Stromal cell of bone marrow (primary cell): Measurements from ENCODE around the gene PRR35.
A peak's percentile ranks its signal among the peaks of the same experiment; 100 is the strongest.

Experiments
- DNase-seq: peaks from one replicate; pipeline ENCODE4 v3.0.0-alpha.2; 2012; ENCODE audit warnings: low read depth

Gene PRR35

DNA sequence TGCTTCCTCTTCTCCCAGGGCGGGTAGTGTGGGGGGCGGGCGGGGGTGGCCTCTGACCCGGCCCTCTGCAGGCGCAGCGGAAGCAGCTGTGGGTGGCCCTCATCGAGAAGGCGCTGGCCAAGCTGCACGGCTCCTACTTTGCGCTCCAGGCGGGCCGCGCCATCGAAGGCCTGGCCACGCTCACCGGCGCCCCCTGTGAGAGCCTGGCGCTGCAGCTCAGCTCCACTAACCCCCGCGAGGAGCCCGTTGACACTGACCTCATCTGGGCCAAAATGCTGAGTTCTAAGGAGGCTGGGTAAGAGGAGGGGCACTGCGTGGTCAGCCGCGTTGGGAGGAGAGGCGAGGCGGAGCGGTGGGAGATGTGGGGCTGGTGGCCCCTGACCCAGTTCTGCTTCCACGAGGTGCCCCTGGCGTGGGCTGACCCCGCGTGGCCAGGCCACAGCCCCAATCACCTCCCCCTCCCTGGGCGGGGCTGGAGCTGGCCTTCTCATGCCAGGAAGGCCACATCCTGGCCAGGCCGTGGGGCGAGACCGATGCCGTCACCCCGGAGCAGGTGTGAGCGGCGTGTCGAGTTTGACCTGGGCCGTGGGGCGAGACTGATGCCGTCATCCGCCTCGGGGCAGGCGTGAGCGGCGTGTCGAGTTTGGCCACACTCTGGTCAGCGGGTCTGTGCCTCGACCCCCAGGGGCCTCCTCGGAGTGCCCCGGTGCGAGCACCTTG is 10.5 kb upstream of the PRR35 start:
- DNase-seq: no peak

DNA sequence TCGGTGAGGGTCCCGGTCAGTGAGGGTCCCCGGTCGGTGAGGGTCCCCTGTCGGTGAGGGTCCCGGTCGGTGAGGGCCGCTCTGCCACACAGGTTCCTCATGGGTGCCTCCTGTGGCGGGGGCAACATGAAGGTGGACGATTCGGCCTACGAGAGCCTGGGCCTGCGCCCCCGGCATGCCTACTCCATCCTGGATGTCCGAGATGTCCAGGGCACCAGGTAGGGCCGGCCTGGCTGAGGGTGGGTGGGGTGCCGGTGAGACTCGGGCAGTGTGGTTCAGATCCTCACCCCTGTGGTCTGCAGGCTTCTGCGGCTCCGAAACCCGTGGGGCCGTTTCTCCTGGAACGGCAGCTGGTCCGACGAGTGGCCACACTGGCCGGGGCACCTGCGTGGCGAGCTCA is 9.0 kb upstream of the PRR35 start:
- no peak for DNase-seq

DNA sequence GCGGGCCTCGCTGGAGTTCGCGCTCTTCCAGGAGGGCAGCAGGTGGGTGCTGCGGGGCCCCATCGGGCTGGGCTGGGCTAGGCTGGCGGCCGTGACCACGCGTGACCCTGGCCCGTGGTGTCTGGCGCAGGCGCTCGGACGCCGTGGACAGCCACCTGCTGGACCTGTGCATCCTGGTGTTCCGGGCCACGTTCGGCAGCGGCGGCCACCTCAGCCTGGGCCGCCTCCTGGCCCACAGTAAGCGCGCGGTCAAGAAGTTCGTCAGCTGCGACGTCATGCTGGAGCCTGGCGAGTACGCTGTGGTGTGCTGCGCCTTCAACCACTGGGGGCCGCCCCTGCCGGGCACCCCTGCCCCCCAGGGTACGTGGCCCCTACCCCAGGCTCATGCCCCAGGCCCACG is 8.0 kb upstream of the PRR35 start:
- DNase-seq: no peak

DNA sequence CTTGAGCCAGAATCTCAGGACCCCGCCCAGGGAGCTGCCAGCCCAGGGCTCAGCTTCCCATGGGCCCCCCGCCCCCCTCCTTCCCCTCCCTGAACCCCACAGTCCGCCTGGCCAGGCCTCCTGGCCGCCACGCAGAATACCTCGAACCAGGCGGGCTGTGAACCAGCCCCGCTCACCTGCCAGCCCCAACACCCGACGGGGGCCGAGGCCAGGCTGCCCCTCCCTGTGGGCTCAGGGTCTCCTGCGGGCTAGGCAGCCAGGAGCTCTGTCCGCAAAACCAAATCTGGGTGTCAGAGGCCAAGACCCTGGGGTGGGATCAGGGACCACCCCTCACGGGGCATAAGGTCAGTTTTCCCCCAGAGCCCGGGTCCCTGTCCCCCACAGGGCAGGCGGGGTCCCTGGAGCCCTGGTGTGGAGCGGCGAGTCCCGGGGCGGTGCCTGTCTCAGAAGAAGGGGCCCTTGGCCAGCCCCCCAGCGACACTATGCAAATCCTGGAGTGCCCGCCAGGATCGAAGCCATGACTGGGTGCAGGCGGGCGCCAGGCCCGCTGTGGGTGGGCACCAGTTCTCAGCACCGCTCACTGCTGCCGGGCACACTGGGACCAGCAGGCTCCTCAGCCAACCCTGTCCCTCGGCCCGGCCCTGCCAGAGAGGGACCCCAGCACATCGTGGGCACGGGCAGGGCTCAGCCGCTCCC is 6.4 kb upstream of the PRR35 start:
- DNase-seq: no peak

DNA sequence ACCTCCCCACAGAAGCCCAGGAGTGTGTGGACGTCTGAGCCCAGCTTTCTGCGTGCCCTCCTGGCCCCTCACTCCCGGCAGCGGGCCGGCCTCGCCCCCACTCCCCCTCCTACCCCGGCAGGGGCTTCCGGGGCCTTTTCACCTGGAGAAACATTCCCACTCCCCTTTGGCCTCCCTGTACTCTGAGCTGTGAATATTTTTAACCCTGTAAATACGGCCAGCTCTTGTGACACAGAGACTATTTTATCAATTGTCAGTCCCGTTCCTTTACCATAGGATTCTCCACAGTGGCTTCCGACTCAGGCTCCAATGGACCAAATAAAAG is 5.9 kb upstream of the PRR35 start:
- no peak for DNase-seq

DNA sequence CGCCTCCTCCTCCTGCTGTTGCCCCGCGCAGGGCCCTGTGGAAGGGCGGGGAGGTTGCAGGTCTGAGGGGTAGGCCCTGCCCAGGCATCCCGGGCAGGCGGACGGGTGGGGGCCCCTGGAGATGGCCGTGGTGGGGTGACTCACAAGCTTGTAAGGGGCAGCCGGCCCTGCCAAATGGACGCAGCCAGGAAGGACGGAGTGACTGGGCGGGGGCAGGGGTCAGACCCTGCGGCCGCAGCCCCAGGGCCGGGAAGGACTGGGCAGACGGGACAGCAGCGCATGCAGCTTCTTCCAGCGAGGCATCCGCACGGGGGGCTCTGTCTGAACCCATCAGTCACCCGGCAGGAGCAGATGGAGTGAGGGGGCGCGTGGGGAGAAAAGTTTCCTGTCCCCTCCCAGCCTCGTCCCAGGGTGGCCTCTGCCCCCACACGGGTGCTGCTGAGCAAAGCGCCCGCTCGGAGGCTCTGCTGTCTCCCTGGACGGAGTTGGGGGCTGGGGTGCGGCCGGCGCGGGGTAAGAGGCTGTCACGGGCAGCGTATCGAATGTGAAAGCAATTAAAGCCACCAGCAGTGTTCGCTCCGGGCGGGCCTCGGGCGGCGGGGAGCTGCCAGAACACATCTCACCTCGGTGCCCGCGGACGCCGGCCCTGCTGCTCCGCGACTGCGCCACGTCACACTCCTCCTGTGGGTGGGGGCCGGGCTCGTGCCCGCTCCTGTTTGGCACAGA is 5.4 kb upstream of the PRR35 start:
- DNase-seq: peak; percentile 66

DNA sequence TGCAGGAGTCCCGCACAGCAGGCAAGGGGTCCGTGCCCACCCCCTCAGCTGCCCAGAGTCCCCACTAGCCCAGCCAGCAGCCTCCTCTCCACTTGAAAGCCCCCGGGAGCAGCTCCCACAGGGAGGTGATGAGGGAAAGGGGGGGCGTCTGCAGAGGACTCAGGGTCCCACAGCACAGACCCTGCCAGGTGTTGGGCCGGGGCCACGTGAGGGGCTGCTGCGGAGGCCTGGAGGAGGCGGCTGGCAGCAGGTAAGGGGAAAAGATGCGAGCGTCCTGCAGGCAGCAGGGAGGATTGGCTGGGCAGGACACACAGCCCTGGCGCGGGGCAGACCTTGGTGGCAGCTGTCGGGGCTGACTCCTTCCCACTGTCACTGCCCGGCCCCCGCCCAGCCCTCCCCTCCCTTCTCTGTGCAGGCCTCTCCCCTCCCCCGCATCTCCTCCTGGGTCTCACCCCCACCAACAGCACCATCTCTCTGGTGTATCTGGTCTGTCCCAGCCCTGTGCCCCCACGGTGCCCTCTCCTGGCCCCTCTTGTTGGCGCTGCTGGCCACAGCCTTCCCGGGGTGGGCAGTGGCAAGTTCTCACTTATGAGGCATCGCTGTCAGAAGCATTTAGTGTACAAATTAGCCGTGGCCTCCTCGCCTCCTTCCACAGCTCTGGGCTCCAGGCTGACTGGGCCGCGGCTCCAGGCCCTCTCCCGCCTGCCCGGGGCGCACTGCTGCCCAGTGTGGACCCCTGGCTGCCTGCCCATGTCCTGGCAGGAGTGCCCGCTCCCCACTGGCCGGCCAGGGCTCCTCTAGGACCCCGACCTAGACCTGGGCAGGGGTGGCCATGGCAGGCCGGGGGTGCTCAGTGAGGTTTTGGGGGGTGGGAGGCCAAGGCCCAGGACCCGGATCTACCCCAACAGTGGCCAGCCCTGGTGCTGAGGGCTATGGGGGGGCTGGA is 4.4 kb upstream of the PRR35 start:
- no peak for DNase-seq

DNA sequence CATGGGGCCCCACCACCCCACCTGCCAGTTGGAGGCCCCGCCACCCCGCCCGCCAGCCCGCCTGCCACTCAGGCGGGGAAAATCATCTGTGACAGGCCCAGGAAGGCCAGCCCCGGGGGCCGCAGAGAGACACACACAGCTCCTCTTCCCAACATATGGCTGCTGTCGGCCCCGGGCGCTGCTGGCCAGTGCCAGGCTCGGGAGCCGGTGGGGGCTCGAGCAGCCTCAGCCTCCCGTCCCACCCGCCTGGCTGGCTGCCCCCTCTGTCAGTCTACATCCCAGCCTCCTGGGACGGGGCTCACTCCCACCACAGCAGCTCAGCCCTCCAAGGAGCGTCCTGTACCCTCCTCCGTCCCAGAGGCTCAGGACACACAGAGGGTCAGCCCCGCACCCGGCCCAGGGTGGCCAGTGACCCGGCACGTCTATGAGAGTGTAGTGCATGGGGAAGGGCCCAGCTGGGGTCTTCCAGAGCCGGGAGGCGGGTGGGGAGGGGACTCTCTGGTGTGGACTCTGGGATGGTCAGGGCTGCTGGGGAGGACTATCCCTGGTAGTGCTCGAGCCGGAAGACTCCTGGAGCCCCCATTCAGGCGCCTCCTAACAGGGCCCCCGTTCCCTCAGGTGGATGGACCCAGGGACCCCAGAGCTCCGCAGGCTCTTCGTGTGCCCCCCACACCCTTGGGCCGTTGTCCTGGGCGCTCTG is 3.6 kb upstream of the PRR35 start:
- DNase-seq: no peak

DNA sequence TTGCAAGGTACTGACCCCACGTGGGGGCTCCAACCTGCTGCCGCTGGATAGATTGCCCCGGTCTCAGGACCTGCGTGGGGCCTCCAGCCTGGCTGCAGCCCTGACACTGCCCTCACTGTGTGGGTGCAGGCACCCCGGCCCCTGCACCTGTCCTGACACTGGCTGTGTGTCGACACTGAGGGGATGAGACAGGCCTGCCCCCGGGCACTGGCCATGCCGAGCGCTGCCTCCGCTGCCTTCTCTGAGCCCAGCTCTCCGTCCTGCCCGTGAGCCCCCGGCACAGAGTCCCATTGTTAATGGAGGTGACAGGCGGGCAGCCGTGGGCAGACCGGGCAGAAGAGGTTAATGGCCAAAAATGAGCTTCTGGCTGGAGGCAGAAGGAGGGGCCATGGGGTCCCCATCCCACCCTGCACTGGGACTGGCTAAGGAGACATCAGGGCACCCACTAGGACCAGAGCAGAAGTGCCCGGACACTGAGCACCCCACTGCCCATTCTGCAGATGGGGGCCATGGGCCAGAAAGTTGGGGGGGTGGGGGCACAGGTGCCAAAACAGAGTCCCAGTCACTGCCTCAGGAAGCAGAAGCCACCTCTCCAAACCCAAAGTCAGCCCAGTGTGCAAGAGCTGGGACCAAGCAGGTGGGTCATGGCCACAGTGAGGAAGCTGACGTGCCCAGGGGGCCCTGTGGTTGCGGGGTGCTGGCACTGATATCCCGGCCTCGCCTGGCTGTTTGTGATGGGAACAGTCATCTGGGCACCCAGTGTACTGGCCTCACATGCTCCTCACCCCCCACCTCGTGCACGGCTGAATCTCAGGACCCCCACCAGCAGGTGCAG is 2.5 kb upstream of the PRR35 start:
- DNase-seq: no peak

DNA sequence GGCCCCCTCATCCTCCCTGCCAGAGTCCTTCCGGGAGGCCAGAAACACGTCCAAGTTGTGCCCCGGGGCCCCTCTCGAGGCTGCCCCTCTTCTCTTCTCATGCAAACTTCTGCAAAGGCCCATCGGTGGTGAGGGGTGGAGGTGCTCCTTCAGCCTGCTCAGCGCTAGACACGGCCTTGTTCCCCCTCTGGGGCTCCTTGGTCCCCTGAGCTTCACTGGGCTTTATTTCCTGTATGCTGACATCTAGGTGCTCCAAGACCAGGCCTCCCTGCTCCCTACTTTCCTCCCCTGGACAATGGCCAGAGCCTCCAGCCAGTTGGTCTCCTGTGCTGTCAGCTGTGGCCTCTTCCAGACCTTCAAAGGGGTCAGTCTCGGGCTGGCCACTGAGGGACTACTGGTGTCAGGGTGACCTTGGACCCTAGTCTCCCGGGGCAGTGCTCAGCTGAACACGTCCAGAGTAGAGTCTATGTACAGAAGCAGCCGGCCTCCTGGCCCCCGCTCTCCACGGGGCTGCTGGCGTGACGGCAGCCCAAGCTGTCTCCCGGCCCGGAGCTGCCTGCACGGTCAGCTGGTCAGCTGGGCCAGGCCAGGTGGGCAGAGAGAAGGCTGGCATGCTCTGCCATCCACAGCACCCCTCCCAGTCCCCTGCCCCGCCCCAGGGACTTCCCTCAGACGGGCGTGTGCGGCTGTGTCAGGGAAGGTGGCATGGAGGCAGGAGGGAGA is 1.7 kb upstream of the PRR35 start:
- no peak for DNase-seq

DNA sequence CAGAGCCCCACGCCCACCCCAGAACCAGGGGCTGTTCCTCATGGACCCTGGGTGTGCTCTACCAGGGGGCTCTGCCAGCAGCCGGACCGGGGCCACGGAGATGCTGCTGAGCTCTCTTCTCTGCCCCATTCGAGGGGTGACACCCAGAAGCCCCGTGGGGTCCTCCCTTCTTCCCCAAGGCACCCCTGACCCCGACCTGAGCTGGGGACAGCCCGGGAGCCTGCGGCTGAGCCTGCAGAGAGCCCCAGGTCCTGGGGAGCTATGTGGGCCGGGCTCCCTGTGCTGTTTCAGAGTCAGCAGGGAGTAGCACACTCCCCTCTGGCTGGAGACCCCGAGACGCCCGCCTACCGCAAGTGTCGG is 1.2 kb upstream of the PRR35 start:
- no peak for DNase-seq

DNA sequence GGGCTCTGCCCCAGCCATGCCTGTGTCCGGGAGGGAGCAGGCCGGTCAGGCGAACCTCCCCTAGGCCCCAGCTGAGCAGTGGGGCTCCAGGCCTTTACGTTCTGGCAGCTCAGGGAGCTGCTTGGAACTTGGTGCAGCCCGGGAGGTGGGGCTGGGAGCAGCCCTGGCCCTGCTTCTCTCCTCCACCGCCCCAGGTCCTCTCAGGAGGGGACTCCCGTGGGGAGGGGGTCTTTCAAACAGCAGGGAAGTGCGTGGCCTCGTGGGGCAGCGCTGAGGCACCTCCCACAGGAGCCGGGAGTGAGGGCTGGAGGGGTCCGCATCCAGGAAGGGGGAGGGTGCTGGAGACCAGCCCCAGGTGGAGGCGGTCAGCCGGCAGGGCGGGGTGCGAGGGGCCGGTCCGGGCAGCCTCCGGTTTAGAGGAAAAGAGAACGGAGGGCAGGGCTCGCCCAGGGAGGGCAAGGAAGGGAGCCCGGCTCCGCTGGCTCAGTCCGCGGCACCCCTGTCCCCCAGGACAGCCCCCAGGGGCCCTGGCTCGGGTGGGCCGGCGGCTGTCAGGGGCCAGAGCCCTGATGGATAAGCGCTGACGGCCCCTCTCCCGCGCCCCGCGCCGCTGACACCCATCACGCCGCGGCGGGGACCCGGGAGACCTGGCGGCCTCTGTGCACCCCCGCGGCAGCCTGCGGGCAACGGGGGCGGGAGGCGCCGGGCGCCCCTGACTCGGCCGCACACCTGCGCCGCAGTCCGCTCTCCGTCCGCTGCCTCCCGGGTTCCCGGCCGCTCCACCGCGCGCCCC is 587 bp upstream of the PRR35 start:
- DNase-seq: no peak

DNA sequence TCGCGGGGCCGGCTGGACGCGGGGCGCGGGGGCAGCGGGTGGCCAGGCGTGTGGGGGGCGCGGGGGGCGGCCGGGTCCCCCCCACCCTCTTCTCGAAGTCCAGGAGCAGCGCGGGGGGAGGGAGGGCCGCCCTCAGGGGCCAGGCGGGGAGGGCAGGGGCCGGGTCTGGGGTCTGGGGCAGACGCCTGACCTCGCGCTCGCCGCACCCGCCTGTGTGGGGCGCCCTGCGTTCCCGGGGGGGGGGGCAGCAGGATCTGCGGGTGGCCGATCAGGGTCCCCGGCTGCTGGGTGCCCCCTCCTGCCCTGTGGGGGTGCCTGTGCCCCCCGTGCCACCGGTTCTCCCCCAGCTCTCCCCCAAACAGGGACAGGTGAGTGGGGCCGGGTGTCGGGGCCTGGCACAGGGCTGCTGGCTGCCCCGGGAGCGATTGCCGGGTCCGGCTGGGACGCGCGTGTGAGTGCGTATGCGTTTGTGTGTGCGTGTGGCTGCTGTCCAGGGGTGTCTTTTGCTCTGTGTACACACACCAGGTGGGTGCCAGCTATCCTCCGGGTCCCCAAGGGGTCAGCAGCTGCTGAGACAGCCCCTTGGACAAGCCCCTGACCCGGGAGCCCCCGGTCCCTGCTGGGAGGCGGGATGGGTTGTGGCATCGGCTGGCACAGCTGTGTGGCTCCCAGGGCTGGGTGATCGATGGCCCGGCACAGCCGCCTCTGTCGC is 663 bp downstream of the PRR35 start:
- DNase-seq: no peak

DNA sequence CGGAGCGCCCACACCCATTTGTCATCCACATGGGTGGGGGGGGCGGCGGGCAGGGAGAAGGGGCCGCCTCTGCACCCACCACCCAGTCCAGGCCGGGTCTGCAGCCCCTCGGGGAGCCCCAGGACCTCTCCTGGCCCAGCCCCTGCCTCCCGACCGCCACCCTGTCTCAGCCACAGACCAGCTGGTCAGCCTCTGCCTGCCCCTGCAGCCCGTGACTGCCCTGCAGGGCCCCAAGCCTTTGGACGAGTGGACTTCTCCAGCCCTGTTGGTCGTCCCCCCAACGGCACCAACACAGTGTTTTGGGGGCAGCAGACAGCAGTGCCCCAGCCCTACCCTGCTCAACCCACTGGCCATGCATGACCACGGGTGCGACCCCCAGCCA is 1.2 kb downstream of the PRR35 start:
- no peak for DNase-seq

DNA sequence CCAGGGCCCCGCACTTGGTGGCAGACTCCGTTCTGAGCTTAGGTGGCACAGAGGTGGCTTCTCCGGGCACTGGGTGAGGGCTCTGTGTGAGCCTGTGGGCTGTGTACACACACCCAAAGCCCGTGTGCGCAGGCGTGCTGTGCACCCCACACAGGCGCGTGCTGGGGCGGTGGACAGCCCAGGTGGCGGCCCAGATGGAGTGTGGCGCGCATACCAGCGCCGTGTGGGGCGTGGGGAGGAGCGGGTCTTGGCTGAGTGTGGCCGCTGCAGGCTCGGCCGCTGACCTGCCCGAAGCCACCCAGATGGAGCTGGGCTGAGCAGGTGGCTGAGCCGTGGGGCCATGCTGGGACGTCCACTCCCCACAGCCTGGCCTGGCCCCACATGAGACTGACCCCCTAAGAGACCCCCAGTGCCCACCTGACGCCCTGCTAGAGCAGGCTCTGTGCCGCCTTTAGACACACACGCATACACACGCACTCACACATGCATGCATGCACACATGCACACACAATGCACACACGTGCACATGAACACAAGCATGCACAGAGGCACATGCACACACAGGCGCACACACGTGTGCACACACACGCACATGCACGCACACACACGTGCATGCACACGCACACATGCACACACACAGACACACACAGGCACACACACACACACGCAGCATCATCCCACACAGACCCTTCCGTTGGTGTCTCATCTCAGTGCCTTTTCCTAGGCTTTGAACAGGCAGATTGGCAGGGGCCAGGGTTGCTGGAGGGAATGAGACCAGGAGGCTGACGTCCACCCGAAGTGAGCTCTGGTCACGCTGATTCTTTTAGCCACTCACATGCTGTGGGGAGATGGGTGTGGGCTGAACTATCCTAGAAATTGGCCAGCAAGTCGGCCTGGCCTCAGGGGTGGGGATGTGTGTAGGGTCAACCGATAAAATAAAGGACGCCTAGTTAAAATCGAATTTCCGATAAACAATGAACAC is 2.1 kb downstream of the PRR35 start:
- no peak for DNase-seq

DNA sequence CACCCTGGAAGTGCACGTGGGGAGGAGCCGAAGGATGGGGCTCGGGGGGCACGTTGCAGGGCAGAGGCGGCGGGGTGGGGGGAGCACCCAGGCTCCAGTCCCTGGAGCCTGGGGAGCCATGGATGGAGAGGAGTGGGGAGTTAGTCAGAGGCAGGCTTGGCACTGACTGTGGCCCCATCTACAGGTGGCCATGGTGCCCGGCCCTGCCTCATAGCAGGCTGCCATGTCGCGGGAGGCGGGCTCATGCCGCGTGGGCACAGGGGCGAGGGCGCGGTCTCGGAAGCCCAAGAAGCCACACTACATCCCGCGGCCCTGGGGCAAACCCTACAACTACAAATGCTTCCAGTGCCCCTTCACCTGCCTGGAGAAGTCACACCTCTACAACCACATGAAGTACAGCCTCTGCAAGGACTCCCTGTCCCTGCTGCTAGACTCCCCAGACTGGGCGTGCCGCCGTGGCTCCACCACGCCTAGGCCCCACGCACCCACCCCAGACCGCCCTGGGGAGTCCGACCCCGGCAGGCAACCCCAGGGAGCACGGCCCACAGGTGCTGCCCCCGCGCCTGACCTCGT is 3.0 kb downstream of the PRR35 start:
- DNase-seq: no peak
